Fibroblast of lung (primary cell): ENCODE results near the gene STRADB.

Experiments used
- EZH2 ChIP-seq: IDR thresholded peaks from 2 replicates; pipeline ENCODE4 v1.5.1; 2012; ENCODE audit warnings: low read length, control low read depth, mild to moderate bottlenecking; ENCODE audit errors: missing control alignments
- TF ChIP-seq, protein P1 (sequence below), 2 donors: IDR thresholded peaks in 1 of 2; conservative IDR thresholded peaks in 1 of 2; 1 replicate in 1 of 2; 2 replicates in 1 of 2; pipeline ENCODE4 v1.5.1; 2011 to 2012; ENCODE audit warnings: low read length in 2 of 2, control low read depth in 1 of 2, inconsistent platforms in 1 of 2, low read depth in 1 of 2, mild to moderate bottlenecking in 1 of 2

- TF ChIP-seq, protein P1, sequence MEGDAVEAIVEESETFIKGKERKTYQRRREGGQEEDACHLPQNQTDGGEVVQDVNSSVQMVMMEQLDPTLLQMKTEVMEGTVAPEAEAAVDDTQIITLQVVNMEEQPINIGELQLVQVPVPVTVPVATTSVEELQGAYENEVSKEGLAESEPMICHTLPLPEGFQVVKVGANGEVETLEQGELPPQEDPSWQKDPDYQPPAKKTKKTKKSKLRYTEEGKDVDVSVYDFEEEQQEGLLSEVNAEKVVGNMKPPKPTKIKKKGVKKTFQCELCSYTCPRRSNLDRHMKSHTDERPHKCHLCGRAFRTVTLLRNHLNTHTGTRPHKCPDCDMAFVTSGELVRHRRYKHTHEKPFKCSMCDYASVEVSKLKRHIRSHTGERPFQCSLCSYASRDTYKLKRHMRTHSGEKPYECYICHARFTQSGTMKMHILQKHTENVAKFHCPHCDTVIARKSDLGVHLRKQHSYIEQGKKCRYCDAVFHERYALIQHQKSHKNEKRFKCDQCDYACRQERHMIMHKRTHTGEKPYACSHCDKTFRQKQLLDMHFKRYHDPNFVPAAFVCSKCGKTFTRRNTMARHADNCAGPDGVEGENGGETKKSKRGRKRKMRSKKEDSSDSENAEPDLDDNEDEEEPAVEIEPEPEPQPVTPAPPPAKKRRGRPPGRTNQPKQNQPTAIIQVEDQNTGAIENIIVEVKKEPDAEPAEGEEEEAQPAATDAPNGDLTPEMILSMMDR (conservative IDR thresholded peaks at IDR 0.05 in 1 of 2, IDR thresholded peaks at IDR 0.05 in 1 of 2; ENCODE audit: low read depth in 1 of 2, low read length in 2 of 2), result no peak
- no peak for TF ChIP-seq EZH2
These were observed 36.4 kb upstream of the STRADB start for GRCh38 chr2:201415149-201415548.
